Neural progenitor cell (in vitro differentiated cells): ENCODE measurements around the gene ZHX3.

Source experiments
- CTCF ChIP-seq: fragments of 200-600 bp; sonication (generic); IDR thresholded peaks from 2 replicates; pipeline ENCODE4 v1.5.1; 2017; ENCODE audit warnings: antibody characterized with exemption, mild to moderate bottlenecking
- EZH2 ChIP-seq: fragments of 200-600 bp; sonication (generic); IDR thresholded peaks from 2 replicates; pipeline ENCODE4 v1.6.1; 2017; ENCODE audit warnings: antibody characterized with exemption, mild to moderate bottlenecking, moderate library complexity
- EZH2phosphoT487 ChIP-seq: fragments of 200-600 bp; sonication (generic); IDR thresholded peaks from 2 replicates; pipeline ENCODE4 v1.6.1; 2017; ENCODE audit warnings: antibody characterized with exemption

- TF ChIP-seq EZH2 (no peak), CTCF (no peak), EZH2phosphoT487 (no peak)
Observed at GRCh38 chr20:41344938-41345728, 27.6 kb upstream of the ZHX3 start.
